ENCODE data around the gene SLC12A7. TPM values are rescaled to one million over a fixed set of nuclear protein-coding genes. Genes with fewer than 3 reads are reported as not detected.

Gene SLC12A7
- total RNA-seq, 1 experiment from 2014 or later = 30.8 TPM

DNA sequence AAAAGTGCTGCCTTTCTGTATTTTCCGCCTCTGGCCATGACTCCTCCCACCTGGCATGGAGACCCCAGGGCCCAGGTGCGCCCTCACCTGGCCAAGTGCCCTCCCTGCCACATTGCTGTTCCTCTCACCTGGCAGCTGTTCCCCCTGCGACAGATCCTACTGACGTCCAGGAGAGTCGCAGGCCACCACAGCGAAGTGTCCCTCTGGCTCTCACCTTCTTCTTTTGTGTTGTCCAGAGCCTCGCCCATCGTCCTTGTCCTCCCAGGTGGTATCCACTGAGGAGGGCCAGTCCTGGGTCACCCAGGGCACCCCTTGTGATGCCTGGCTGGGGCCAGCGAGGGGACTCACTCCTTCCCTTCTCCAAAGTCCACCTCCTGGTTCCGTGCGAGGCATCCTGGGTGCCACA, 100.6 kb downstream of the SLC12A7 start:
- H3K9me3 Mint-ChIP-seq = no peaks in the 10 kb centered on the region
- Histone ChIP-seq H2BK15ac (ENCODE audit: low read depth, low read length) (no peak overlapping the region), H3K27ac (ENCODE audit: insufficient read length, low read depth, low read length) (no peak overlapping the region), H3K4me1 (ENCODE audit: insufficient read depth, low read length) (no peaks in the 10 kb centered on the region), H2BK20ac (ENCODE audit: low read depth, low read length, poor library complexity, severe bottlenecking) (no peak overlapping the region), H2BK12ac (ENCODE audit: insufficient read length, low read depth, low read length) (no peak overlapping the region), H3K56ac (ENCODE audit: insufficient read length, low read depth, low read length) (no peak overlapping the region), H3K23me2 (ENCODE audit: insufficient read length, low read depth, low read length, poor library complexity, severe bottlenecking) (peaks cover 3% of the 10 kb centered on the region), H2BK5ac (ENCODE audit: insufficient read length, low read length) (no peak overlapping the region), H4K8ac (replicated peaks; ENCODE audit: insufficient read length, low read depth, low read length) (no peak overlapping the region), H4K20me1 (ENCODE audit: control insufficient read depth, insufficient read depth, insufficient read length) (no peaks in the 10 kb centered on the region), H3K27me3 (ENCODE audit: insufficient read depth, low read length) (peaks cover 8% of the 10 kb centered on the region; the same call in 1 of the 2 replicates), H3K14ac (ENCODE audit: insufficient read depth, low read length) (no peak overlapping the region), H3K9me3 (ENCODE audit: control insufficient read depth, low read depth, low read length) (no peaks in the 10 kb centered on the region), H3K9ac (ENCODE audit: extremely low read depth, insufficient read length, low read length) (no peak overlapping the region), H3K4me2 (ENCODE audit: insufficient read depth, insufficient read length, low read length) (no peak overlapping the region), H3K79me2 (ENCODE audit: insufficient read depth, low read length) (no peaks in the 10 kb centered on the region), H3T11ph (ENCODE audit: low read length) (no peak overlapping the region), H2BK120ac (ENCODE audit: low read depth, low read length, poor library complexity, severe bottlenecking) (no peak overlapping the region), H4K5ac (ENCODE audit: insufficient read length, low read depth, low read length) (no peak overlapping the region), H3K18ac (ENCODE audit: insufficient read length, low read depth, low read length) (no peak overlapping the region), H2AK5ac (ENCODE audit: insufficient read length, low read length) (no peak overlapping the region), H4K91ac (ENCODE audit: insufficient read length, low read depth, low read length) (no peak overlapping the region), H3K4ac (ENCODE audit: low read depth, low read length) (no peak overlapping the region), H3K79me1 (ENCODE audit: insufficient read depth, low read depth, low read length, poor library complexity, severe bottlenecking) (no peaks in the 10 kb centered on the region), H3K23ac (ENCODE audit: insufficient read length, low read depth, low read length) (no peak overlapping the region), H2AFZ (ENCODE audit: low read length) (no peak overlapping the region)
- peaks cover 44% of the 10 kb centered on the region for H3K27me3 Mint-ChIP-seq (ENCODE audit: low read depth)
- no CpG with 5 or more reads among the region's 11 CpGs for WGBS (ENCODE audit: extremely low coverage, insufficient read length, low lambda C conversion rate)
- no peak overlapping the region for H3K27ac Mint-ChIP-seq
- peaks cover 29 to 31% of the 10 kb centered on the region in 2 experiments for H3K4me1 Mint-ChIP-seq
- TF ChIP-seq CTCF (conservative IDR thresholded peaks at IDR 0.05) = peak; percentile 93
- peak overlapping the region in 1 of 2 experiments; percentile 3; a peak in 2 of 5 replicates for H3K4me3 Mint-ChIP-seq
- peak; percentile 85 for DNase-seq
- H3K36me3 Mint-ChIP-seq (ENCODE audit: insufficient read depth in 1 of 3, low read depth in 3 of 3) = no peaks in the 10 kb centered on the region

Data from H9 (cell line).